ENCODE measurements around the gene ADAMTS12. TPM values are rescaled to one million over a fixed set of nuclear protein-coding genes. Genes with fewer than 3 reads are reported as not detected.
A peak's percentile ranks its signal among the peaks of the same experiment; 100 is the strongest.

ADAMTS12 gene
- total RNA-seq, 1 donor from 2014 or later: 32.9 TPM

- no peak for DNase-seq (ENCODE audit: low spot score)
- Mint-ChIP-seq H3K27ac (ENCODE audit: unreplicated experiment) (no peak overlapping the region), H3K36me3 (ENCODE audit: low read depth) (no peaks in the 10 kb centered on the region), H3K4me3 (ENCODE audit: unreplicated experiment) (no peak overlapping the region), H3K27me3 (ENCODE audit: low read depth) (no peaks in the 10 kb centered on the region), H3K9me3 (ENCODE audit: low read depth) (peaks cover 3% of the 10 kb centered on the region), H3K4me1 (ENCODE audit: low read depth) (peaks cover 57% of the 10 kb centered on the region)
- no peak for TF ChIP-seq CTCF (IDR thresholded peaks at IDR 0.05)
Measured at GRCh38 chr5:33837301-33837700, 54.5 kb downstream of the ADAMTS12 start.

GRCh38 chr5:33834334-33834733 lies 57.5 kb downstream of the ADAMTS12 start:
- Mint-ChIP-seq H3K4me1 (ENCODE audit: low read depth) (peaks cover 44% of the 10 kb centered on the region), H3K4me3 (ENCODE audit: unreplicated experiment) (no peak overlapping the region), H3K27me3 (ENCODE audit: low read depth) (no peaks in the 10 kb centered on the region), H3K9me3 (ENCODE audit: low read depth) (peaks cover 3% of the 10 kb centered on the region), H3K27ac (ENCODE audit: unreplicated experiment) (peak overlapping the region; percentile 46), H3K36me3 (ENCODE audit: low read depth) (no peaks in the 10 kb centered on the region)
- no peak for DNase-seq (ENCODE audit: low spot score)
- no peak for TF ChIP-seq CTCF (IDR thresholded peaks at IDR 0.05)

GRCh38 chr5:33833237-33833575 lies 58.6 kb downstream of the ADAMTS12 start:
- peaks cover 52% of the 10 kb centered on the region for H3K4me1 Mint-ChIP-seq (ENCODE audit: low read depth)
- TF ChIP-seq CTCF (IDR thresholded peaks at IDR 0.05): no peak
- H3K36me3 Mint-ChIP-seq (ENCODE audit: low read depth): no peaks in the 10 kb centered on the region
- H3K4me3 Mint-ChIP-seq (ENCODE audit: unreplicated experiment): no peak overlapping the region
- H3K27me3 Mint-ChIP-seq (ENCODE audit: low read depth): no peaks in the 10 kb centered on the region
- no peak for DNase-seq (ENCODE audit: low spot score)
- peaks cover 3% of the 10 kb centered on the region for H3K9me3 Mint-ChIP-seq (ENCODE audit: low read depth)
- H3K27ac Mint-ChIP-seq (ENCODE audit: unreplicated experiment): no peak overlapping the region

- Mint-ChIP-seq H3K4me1 (ENCODE audit: low read depth) (peaks cover 58% of the 10 kb centered on the region), H3K27me3 (ENCODE audit: low read depth) (no peaks in the 10 kb centered on the region), H3K4me3 (ENCODE audit: unreplicated experiment) (no peak overlapping the region), H3K36me3 (ENCODE audit: low read depth) (no peaks in the 10 kb centered on the region), H3K27ac (ENCODE audit: unreplicated experiment) (no peak overlapping the region), H3K9me3 (ENCODE audit: low read depth) (peaks cover 3% of the 10 kb centered on the region)
- DNase-seq (ENCODE audit: low spot score): no peak
- no peak for TF ChIP-seq CTCF (IDR thresholded peaks at IDR 0.05)
Measured at GRCh38 chr5:33832404-33833236, 59.2 kb downstream of the ADAMTS12 start.

- H3K9me3 Mint-ChIP-seq (ENCODE audit: low read depth): peaks cover 3% of the 10 kb centered on the region
- no peaks in the 10 kb centered on the region for H3K27me3 Mint-ChIP-seq (ENCODE audit: low read depth)
- H3K36me3 Mint-ChIP-seq (ENCODE audit: low read depth): no peaks in the 10 kb centered on the region
- H3K4me3 Mint-ChIP-seq (ENCODE audit: unreplicated experiment): no peak overlapping the region
- DNase-seq (ENCODE audit: low spot score): no peak
- TF ChIP-seq CTCF (IDR thresholded peaks at IDR 0.05): no peak
- no peak overlapping the region for H3K27ac Mint-ChIP-seq (ENCODE audit: unreplicated experiment)
- peaks cover 53% of the 10 kb centered on the region for H3K4me1 Mint-ChIP-seq (ENCODE audit: low read depth)
Measured at GRCh38 chr5:33831041-33831440, 60.7 kb downstream of the ADAMTS12 start.

Data from chondrocyte (in vitro differentiated cells).